T-helper 2 cell treated with Interferon-gamma antibody and Interleukin-4, amounts not matched to agents 100 ng/mL and 5 ng/mL, for 36 hours (primary cell): ENCODE results near the gene KRTCAP3. TPM values are rescaled to one million over a fixed set of nuclear protein-coding genes. Genes with fewer than 3 reads are reported as not detected.

Experiments
- intact Hi-C: fragments of 100-400 bp; cut with micrococcal nuclease; formaldehyde crosslinking; loops from one replicate; pipeline ENCODE4 v1.15.1; 2023
- total RNA-seq: library from RNA; stranded (reverse); gene quantifications from 2 replicates; pipeline ENCODE4 v1.2.3, GENCODE V29; 2022

The KRTCAP3 gene
- total RNA-seq, 1 donor from 2014 or later: 3.8 TPM

DNA sequence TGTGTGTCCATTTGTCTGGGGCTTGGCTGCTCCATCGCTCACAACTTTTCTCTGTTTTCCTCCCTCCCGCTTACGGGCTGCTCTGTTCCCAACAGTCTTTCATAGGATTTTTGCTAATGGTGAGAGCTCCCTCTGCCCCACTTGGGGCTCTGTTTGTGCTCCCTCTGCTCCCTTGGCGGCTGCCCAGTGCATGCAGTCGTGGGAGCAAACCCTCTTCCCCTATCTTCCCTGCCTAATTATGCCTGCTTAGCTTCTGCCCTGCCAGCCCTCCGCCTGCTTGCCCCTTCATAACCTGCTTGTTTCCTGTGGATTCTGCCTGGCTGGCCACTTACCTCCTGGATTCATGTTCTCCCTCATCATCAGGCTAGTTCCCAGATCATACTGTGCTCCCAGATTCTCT lies 6.6 kb upstream of the KRTCAP3 start:
- intact Hi-C loops: no loop called here

DNA sequence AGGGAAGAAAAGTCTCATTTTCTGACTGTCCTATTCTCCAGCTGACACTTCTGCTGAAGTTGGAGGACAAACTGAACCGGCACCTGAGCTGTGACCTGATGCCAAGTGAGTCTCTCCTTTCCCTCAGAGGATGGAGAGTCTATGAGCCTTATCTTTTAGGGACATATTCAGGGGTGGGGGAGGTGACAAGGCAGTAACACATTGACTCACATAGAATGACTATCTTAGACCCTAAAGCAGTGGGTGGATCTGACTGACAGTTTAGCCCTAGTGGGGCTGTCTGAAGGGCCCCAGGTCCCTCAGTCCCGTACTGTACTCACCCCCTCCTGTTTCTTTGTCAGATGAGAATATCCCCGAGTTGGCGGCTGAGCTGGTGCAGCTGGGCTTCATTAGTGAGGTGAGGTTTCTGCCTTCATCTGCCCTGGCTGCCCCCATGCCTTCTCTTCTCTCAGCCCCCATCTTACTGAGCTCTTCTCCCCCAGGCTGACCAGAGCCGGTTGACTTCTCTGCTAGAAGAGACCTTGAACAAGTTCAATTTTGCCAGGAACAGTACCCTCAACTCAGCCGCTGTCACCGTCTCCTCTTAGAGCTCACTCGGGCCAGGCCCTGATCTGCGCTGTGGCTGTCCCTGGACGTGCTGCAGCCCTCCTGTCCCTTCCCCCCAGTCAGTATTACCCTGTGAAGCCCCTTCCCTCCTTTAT lies 805 bp upstream of the KRTCAP3 start:
- intact Hi-C loops: no loop called here

DNA sequence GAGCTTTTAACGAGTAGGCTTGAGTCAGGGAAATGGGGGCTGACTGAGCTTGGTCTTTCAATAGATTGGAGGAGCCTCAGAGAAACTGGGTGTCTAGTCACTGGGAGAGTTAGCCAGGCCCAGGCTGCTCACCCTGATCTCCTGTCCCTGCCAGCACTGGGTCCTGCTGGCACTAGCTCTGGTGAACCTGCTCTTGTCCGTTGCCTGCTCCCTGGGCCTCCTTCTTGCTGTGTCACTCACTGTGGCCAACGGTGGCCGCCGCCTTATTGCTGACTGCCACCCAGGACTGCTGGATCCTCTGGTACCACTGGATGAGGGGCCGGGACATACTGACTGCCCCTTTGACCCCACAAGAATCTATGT lies 720 bp downstream of the KRTCAP3 start:
- intact Hi-C loops: no loop called here

DNA sequence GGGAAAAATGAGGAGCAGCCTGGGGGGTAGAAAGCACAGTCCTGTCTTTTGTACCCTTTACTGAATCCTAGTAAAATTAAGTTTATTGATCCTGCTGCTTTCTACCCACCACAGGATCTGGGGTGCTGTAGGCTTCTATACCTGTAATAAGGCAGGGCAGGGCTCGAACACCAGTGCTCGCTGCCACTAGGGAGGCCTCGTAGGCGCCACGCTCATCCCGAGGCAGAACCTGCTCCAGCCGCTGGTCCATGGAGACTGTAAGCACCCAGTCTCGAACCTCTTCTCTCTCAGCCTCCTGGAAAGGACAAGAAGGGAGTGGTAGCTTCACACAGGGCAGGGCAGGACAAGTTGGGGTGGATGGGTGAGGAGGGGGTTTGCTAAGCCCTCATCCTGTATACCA lies 3.0 kb downstream of the KRTCAP3 start:
- intact Hi-C loops: no loop called here

DNA sequence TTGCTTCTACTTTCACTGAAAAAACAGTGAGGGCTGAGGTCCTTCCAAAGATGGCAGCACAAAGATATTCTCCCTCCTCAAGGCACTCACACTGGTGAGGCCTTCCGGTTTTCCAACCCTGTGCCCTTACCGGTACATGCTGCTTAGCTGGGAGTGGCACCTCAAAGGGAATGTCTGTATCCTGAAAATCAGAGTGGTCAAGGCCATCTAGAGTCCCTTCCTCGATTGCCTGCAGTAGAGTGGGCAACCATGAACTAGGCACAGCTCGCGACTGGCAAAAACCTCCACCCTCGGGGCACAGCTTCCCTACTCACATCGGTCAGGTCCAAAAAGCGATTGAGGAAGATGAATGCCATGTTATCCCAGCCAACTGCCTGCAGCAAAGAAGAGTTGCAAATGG lies 3.4 kb downstream of the KRTCAP3 start:
- intact Hi-C loops: no loop called here

DNA sequence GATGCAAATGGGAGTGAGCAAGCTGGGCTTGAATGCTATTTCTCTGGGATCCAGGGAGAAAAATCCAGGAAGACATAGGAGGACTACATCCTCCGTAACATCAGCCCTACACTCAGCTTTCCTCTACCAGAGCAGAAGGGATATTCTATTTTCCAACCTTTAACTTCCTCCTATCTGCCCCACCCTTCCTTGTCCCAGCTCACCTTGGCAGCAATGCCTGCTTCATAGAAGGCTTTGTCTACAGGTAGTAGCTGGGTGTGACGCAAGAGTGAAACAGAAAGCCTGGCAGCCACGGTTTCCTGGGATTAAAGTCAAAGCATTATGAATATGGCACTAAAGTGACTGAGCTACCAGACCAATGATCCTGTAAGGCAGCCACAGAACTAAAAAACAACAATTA lies 3.9 kb downstream of the KRTCAP3 start:
- intact Hi-C loops: no loop called here

DNA sequence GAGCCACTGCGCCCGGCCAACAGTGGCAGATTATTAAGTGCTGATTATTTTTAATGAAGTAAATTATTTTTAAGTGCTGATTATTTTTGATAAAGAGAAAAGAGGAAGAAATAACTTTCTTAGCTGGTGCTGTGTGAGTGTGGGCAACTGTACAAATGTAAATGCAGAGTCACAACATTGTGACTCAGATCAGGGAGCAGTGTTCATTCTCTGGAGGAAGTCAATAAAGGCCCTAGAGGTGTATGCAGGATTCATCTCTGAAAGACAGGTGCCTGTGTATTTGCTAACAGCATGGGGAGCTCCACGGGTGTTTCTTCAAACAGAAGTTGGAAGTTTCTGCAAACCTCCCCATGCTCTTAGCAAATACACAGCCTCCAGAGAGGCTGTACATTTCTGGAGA lies 6.2 kb downstream of the KRTCAP3 start:
- intact Hi-C loops: no loop called here

DNA sequence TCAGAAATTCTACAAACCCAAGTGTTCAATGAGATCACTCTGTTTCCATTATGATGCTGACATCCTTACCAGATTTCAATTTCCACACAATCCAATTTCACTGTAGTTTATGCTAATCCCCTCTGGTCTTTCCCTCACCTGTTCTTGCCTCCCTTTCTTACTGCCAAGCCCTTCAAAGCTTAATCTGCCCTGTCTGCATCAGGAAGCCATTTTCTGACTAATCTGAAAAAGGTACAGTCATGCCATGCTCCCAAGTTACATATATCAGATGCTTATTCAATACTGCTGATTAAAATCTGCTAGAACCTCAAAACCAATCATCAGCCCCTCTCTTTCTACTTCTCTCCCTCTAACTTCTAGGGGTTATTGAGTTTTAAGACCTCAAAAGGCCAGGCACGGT lies 8.9 kb downstream of the KRTCAP3 start:
- intact Hi-C loops: no loop called here

DNA sequence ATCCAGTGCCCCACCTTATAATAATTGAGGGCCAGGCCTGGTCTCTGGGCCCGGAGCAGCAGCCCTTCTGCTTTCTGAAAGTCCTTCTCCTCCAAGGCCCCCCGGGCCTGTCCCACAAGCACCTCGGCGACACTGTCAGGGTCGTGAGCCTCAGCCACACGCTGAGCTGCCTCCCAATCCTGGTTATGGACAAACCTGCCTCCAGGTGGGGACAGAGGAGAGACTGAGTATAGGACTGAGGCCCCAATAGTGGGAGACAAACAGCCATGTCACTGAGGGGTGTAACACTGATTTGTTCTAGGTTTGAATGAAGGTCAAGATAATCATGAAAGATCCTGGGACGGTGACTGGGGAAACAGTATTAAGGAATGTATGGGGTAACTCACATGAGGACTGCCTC lies 11.8 kb downstream of the KRTCAP3 start:
- intact Hi-C loops: no loop called here

DNA sequence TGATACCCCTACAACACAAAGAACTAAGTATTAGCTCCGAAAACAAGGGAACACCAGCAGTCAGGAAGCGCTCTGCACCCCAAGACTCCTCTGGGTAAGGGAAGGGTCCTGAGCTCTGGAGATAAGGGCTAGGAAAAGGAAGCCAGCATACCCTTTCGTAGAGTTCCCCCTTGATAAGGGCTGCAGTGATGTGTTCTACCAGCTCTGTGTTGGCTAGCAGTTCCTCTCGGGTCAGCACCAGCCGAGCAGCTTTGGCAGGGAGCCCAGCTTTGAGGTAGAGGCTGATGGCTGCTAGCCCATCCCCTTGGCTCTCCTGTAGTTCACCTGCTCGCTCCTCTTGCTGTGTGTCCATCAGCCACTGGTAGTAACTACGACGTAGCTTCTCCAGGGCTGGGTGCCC lies 18.9 kb downstream of the KRTCAP3 start:
- intact Hi-C loops: no loop called here

DNA sequence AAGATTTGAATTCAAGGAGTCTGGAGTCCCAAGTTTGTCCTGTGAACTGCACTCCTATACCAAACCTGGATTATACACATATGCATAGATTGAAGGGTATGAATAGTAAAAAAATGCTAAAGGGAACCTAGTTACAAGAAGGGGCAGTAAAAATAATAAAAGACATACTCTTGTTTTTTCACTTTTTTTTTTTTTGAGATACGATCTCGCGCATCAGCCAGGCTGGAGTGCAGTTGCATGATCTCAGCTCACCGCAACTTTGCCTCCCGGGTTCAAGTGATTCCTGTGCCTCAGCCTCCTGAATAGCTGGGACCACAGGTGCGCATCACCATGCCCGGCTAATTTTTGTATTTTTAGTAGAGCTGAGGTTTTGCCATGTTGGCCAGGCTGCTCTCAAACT lies 22.3 kb downstream of the KRTCAP3 start:
- intact Hi-C loops: no loop called here

DNA sequence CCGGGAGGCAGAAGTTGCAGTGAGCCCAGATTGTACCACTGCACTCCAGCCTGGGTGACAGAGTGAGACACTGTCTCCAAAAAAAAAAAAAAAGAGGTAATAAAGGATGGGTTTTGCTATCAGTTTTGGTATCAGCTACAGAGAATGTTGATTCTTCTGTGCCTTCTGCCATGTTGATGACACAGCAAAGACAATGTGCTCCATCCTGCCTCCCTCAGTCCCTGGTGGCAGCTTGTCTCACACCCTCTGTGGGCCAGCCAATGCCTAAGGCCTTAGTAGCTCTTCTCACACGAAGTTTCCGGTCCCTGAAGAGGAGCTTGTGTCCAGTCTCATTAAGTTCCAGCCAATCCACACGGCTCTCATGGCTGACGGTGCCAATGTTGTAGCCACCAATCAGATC lies 29.8 kb downstream of the KRTCAP3 start:
- intact Hi-C loops: no loop called here

DNA sequence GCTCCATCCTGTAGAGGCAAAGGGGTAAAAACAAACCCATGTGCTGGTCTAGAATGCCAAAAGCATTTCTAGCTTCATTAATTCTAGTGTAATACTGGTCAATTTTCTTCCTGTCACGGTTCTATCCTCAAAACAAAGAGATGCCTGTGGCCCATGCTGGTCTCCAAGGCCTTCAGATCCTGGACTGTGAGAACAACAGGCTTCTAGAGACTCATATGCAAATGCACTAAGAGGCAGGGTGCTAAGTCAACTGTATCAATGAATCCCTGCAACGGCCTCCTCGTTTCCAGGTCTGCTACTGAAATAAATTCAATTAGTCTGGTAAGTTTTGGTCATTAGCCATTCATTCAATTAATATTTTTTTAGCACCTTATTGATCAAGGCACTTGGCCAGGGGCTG lies 43.3 kb downstream of the KRTCAP3 start:
- intact Hi-C loops: no loop called here

DNA sequence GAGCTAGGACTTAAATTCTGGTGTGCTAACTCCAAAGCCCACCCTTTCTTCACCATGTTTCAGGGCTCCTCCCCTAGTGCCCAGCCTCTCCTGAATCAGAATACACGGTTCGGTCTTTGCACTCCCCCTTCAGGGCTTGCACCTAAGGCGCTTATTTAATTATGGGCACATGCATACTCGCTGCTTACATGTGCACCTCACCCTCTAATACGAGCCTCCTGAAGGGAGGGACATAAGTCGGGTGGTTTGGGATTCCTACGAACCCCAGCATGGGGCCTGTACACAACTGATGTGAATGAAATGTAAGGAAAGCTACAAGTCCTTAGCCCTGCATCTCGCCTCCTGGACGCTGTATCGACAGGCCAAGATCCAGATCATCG lies 46.9 kb downstream of the KRTCAP3 start:
- intact Hi-C loops: loop anchor here (1.0 to 2.0 kb wide), 7 partner anchors 61 to 194 kb away; partner anchors contain the start of genes CCDC121, EIF2B4, GPN1 and GTF3C2

DNA sequence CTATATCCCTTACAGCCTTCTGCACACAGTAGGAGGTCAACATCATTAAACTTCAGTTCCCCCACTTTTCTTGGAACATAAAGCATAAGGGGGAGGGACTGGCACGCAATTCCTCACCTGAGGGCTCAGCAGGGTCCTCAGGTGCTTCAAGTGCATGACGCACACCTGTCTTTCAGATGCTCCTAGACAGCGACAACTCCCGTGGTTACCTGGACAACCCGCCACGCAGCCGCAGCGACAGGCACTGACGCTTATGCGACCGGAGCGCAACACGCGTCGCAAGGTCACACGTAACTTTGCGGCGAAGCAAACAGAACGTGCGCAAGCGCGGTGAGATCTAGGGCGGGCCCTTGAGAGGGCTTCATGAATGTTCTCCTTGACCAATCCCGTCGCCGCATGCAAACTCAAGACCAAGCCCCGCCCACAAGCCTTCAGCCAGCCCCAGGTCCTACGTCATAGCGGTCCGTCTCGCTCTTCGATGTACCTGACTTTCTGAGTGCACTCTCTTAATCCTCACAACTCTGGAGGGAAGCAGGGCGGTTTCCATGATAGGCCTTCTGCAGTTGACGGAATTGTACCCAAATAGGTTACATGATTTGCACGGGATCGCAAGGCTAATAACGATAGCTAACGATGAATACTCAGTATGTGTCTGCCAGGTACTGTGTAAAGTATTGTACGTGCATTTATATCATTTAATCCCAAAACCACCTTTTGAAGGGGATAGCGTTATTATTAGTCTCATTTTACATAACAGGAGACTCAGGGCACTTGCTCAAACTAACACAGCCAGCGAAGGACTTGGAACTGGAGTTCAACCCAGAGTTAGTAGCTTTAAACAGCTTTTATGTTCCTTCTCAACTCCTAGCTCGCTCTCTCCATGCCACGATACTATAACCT lies 47.6 kb downstream of the KRTCAP3 start, which contains the start of gene IFT172:
Gene IFT172, minus strand, starts transcription at position 246 of the 900 bp plus-strand sequence. Its CDS starts 90 bp downstream, at position 156.
- intact Hi-C loops: loop anchor here (1.0 to 2.0 kb wide), 7 partner anchors 61 to 194 kb away; partner anchors contain the start of genes CCDC121, EIF2B4, GPN1 and GTF3C2

DNA sequence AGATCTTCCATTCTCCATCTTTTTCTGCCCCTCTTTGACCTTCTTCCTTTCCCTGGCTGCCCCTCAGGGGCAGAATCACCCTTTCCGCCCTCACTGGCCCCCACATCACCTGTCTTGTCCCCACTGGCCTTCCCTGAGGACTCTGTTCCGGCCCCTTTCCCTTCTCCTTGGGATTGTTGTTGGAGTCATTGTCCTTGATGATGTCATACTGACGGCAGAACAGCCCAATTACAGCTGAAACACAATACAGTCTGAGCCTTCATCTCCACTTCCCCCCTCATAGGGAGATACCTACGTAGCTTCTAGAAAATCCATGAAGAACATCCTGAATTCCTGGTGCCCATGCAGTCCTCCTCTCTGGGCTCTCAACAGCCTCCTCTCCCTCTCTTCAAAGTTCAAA lies 50.4 kb downstream of the KRTCAP3 start:
- intact Hi-C loops: no loop called here

DNA sequence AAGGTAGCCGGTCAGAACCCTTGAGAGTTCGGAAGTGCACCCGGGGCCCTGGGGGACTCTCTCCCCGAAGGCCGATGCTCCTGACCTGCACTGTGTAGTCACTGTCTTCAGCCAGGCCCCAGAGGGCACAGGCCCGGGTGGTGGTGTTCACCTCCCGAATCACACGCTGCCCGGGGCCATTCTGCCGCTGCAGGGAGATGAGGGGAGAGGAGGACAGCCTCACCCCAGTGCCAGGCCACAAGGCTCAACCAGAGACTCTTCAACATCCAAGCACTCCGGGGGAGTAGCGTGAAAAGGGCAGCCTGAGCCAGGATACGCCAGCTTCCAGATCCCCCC lies 51.7 kb downstream of the KRTCAP3 start:
- intact Hi-C loops: no loop called here

Other genes with a start within 250 kb of the KRTCAP3 start
- gene ATRAID, start 230.3 kb upstream of the KRTCAP3 start, total RNA-seq: 78.3 and 82.5 TPM in 2 replicates
- gene SLC5A6, start 230.1 kb upstream of the KRTCAP3 start, total RNA-seq: 48.5 and 54.4 TPM in 2 replicates
- gene CAD, start 225.0 kb upstream of the KRTCAP3 start, total RNA-seq: 86.4 and 87.1 TPM in 2 replicates
- gene SLC30A3, start 179.3 kb upstream of the KRTCAP3 start, total RNA-seq: 0.14 and 0.48 TPM in 2 replicates
- gene DNAJC5G, start 166.9 kb upstream of the KRTCAP3 start, total RNA-seq: not detected in 2 replicates
- gene TRIM54, start 160.0 kb upstream of the KRTCAP3 start, total RNA-seq: 0.16 TPM in 1 of 2 replicates, not detected in the other
- 1.5 and 2.0 TPM in 2 replicates for gene UCN, start 133.9 kb upstream of the KRTCAP3 start, total RNA-seq
- gene MPV17, start 119.3 kb upstream of the KRTCAP3 start, total RNA-seq: 75.7 and 80.0 TPM in 2 replicates
- gene GTF3C2, start 85.6 kb upstream of the KRTCAP3 start, total RNA-seq: 72.2 and 75.6 TPM in 2 replicates
- gene EIF2B4, start 72.0 kb upstream of the KRTCAP3 start, total RNA-seq: 39.0 and 43.0 TPM in 2 replicates
- 116 and 118 TPM in 2 replicates for gene SNX17, start 71.8 kb upstream of the KRTCAP3 start, total RNA-seq
- gene ZNF513, start 61.6 kb upstream of the KRTCAP3 start, total RNA-seq: 13.1 and 13.2 TPM in 2 replicates
- 120 TPM in 2 replicates for gene PPM1G, start 32.8 kb upstream of the KRTCAP3 start, total RNA-seq
- 81.4 and 87.3 TPM in 2 replicates for gene NRBP1, start 13.8 kb upstream of the KRTCAP3 start, total RNA-seq
- 8.7 and 9.4 TPM in 2 replicates for gene IFT172, start 47.4 kb downstream of the KRTCAP3 start, total RNA-seq
- gene FNDC4, start 52.8 kb downstream of the KRTCAP3 start, total RNA-seq: not detected in 2 replicates
- gene GCKR, start 54.5 kb downstream of the KRTCAP3 start, total RNA-seq: not detected in 2 replicates
- gene ZNF512, start 140.7 kb downstream of the KRTCAP3 start, total RNA-seq: 39.8 and 45.8 TPM in 2 replicates
- 1.1 and 1.2 TPM in 2 replicates for gene CCDC121, start 186.6 kb downstream of the KRTCAP3 start, total RNA-seq
- 45.6 and 47.9 TPM in 2 replicates for gene GPN1, start 186.7 kb downstream of the KRTCAP3 start, total RNA-seq
- 34.0 and 34.5 TPM in 2 replicates for gene SUPT7L, start 221.2 kb downstream of the KRTCAP3 start, total RNA-seq
- 23.8 and 26.3 TPM in 2 replicates for gene SLC4A1AP, start 221.5 kb downstream of the KRTCAP3 start, total RNA-seq